Neural progenitor cell (in vitro differentiated cells): ENCODE measurements around the gene SMC4. TPM values are rescaled to one million over a fixed set of nuclear protein-coding genes. Genes with fewer than 3 reads are reported as not detected.

ENCODE experiments used
- DNase-seq: peaks from one replicate; pipeline ENCODE4 v3.0.0-alpha.2; 2016; ENCODE audit warnings: low spot score
- H2AFZ ChIP-seq: fragments of 200-600 bp; sonication (generic); replicated peaks from 2 replicates; pipeline ENCODE4 v1.6.1; 2016; ENCODE audit warnings: antibody characterized with exemption
- H3F3A ChIP-seq: fragments of 200-600 bp; sonication (generic); 2 replicates; pipeline ENCODE4 v1.6.1; 2016; ENCODE audit warnings: antibody characterized with exemption, low read depth
- H3K27ac ChIP-seq: fragments of 200-600 bp; sonication (generic); 2 replicates; pipeline ENCODE4 v1.5.1; 2016; ENCODE audit warnings: mild to moderate bottlenecking
- H3K27me3 ChIP-seq: fragments of 200-600 bp; sonication (generic); 2 replicates; pipeline ENCODE4 v1.6.1; 2016; ENCODE audit warnings: mild to moderate bottlenecking, moderate library complexity
- H3K36me3 ChIP-seq: fragments of 200-600 bp; sonication (generic); 2 replicates; pipeline ENCODE4 v1.5.1; 2016
- H3K4me1 ChIP-seq: fragments of 200-600 bp; sonication (generic); 2 replicates; pipeline ENCODE4 v1.6.1; 2016; ENCODE audit warnings: mixed run types
- H3K4me2 ChIP-seq: fragments of 200-600 bp; sonication (generic); 2 replicates; pipeline ENCODE4 v1.6.1; 2016
- H3K4me3 ChIP-seq: fragments of 200-600 bp; sonication (generic); 2 replicates; pipeline ENCODE4 v1.5.1; 2016
- H3K79me2 ChIP-seq: fragments of 200-600 bp; sonication (generic); 2 replicates; pipeline ENCODE4 v1.6.1; 2016; ENCODE audit warnings: low read depth
- H3K9ac ChIP-seq: fragments of 200-600 bp; sonication (generic); 2 replicates; pipeline ENCODE4 v1.6.1; 2016
- H3K9me3 ChIP-seq: fragments of 200-600 bp; sonication (generic); 2 replicates; pipeline ENCODE4 v1.5.1; 2016; ENCODE audit warnings: low read depth
- H4K20me1 ChIP-seq: fragments of 200-600 bp; sonication (generic); 2 replicates; pipeline ENCODE4 v1.6.1; 2016; ENCODE audit warnings: low read depth
- H3K27ac Mint-ChIP-seq: 3 replicates; pipeline ENCODE4 v1.8.0; 2021; ENCODE audit warnings: mixed read lengths
- H3K27me3 Mint-ChIP-seq: 2 replicates; pipeline ENCODE4 v1.8.0; 2022; ENCODE audit warnings: low read depth, mild to moderate bottlenecking, inconsistent platforms, moderate library complexity, mixed read lengths; ENCODE audit not compliant: insufficient read depth
- H3K36me3 Mint-ChIP-seq: 3 replicates; pipeline ENCODE4 v1.8.0; 2021; ENCODE audit warnings: mixed read lengths
- H3K4me1 Mint-ChIP-seq: 3 replicates; pipeline ENCODE4 v1.8.0; 2021; ENCODE audit warnings: mixed read lengths
- H3K4me3 Mint-ChIP-seq: 3 replicates; pipeline ENCODE4 v1.8.0; 2021; ENCODE audit warnings: mild to moderate bottlenecking, moderate library complexity, mixed read lengths
- H3K9me3 Mint-ChIP-seq: 3 replicates; pipeline ENCODE4 v1.8.0; 2020; ENCODE audit warnings: mixed read lengths
- CTCF ChIP-seq: fragments of 200-600 bp; sonication (generic); IDR thresholded peaks from 2 replicates; pipeline ENCODE4 v1.5.1; 2017; ENCODE audit warnings: antibody characterized with exemption, mild to moderate bottlenecking
- EZH2 ChIP-seq: fragments of 200-600 bp; sonication (generic); IDR thresholded peaks from 2 replicates; pipeline ENCODE4 v1.6.1; 2017; ENCODE audit warnings: antibody characterized with exemption, mild to moderate bottlenecking, moderate library complexity
- EZH2phosphoT487 ChIP-seq: fragments of 200-600 bp; sonication (generic); IDR thresholded peaks from 2 replicates; pipeline ENCODE4 v1.6.1; 2017; ENCODE audit warnings: antibody characterized with exemption
- total RNA-seq: library from RNA; depleted of rRNA; stranded (reverse); fragments of >200 nt; gene quantifications from 2 replicates; pipeline ENCODE4 v1.2.3, GENCODE V29; 2015; ENCODE audit warnings: low replicate concordance

Gene SMC4
- total RNA-seq, 1 donor from 2014 or later: 382 TPM

GRCh38 chr3:160455846-160456245 is 56.4 kb downstream of the SMC4 start:
- H3K4me1 ChIP-seq: no peaks in the 10 kb centered on the region
- no peak overlapping the region for H3K9ac ChIP-seq
- Mint-ChIP-seq H3K36me3 (no peaks in the 10 kb centered on the region), H3K27me3 (no peaks in the 10 kb centered on the region), H3K4me1 (no peaks in the 10 kb centered on the region), H3K9me3 (peaks cover 5% of the 10 kb centered on the region), H3K4me3 (no peak overlapping the region), H3K27ac (no peak overlapping the region)
- H3K27me3 ChIP-seq: no peaks in the 10 kb centered on the region
- DNase-seq: no peak
- H3K79me2 ChIP-seq: peaks cover 3% of the 10 kb centered on the region
- no peak overlapping the region for H3K27ac ChIP-seq
- H3F3A ChIP-seq: no peaks in the 10 kb centered on the region
- H2AFZ ChIP-seq: no peak overlapping the region
- H4K20me1 ChIP-seq: no peaks in the 10 kb centered on the region
- H3K4me3 ChIP-seq: no peak overlapping the region
- TF ChIP-seq CTCF: no peak
- TF ChIP-seq EZH2phosphoT487: no peak
- TF ChIP-seq EZH2: no peak
- H3K9me3 ChIP-seq: no peaks in the 10 kb centered on the region
- no peak overlapping the region for H3K4me2 ChIP-seq
- H3K36me3 ChIP-seq: no peaks in the 10 kb centered on the region

GRCh38 chr3:160458151-160458550 is 58.7 kb downstream of the SMC4 start:
- Histone ChIP-seq H3K27me3 (no peaks in the 10 kb centered on the region), H2AFZ (no peak overlapping the region), H3K9me3 (no peaks in the 10 kb centered on the region), H3K79me2 (no peaks in the 10 kb centered on the region), H3K9ac (no peak overlapping the region), H3F3A (no peaks in the 10 kb centered on the region), H3K4me2 (no peak overlapping the region), H3K4me3 (no peak overlapping the region), H3K36me3 (no peaks in the 10 kb centered on the region), H4K20me1 (no peaks in the 10 kb centered on the region), H3K4me1 (peaks cover 4% of the 10 kb centered on the region), H3K27ac (no peak overlapping the region)
- no peaks in the 10 kb centered on the region for H3K27me3 Mint-ChIP-seq
- no peak for TF ChIP-seq CTCF
- TF ChIP-seq EZH2phosphoT487: no peak
- TF ChIP-seq EZH2: no peak
- H3K4me3 Mint-ChIP-seq: no peak overlapping the region
- no peak overlapping the region for H3K27ac Mint-ChIP-seq
- peaks cover 5% of the 10 kb centered on the region for H3K9me3 Mint-ChIP-seq
- H3K4me1 Mint-ChIP-seq: peaks cover 3% of the 10 kb centered on the region
- H3K36me3 Mint-ChIP-seq: no peaks in the 10 kb centered on the region
- DNase-seq: peak; percentile 44

- H3K4me1 ChIP-seq: peaks cover 5% of the 10 kb centered on the region
- H3K4me1 Mint-ChIP-seq: peaks cover 3% of the 10 kb centered on the region
- H3K36me3 ChIP-seq: no peaks in the 10 kb centered on the region
- H3K27ac ChIP-seq: no peak overlapping the region
- no peak for TF ChIP-seq EZH2
- TF ChIP-seq CTCF: no peak
- TF ChIP-seq EZH2phosphoT487: no peak
- H3K27me3 ChIP-seq: no peaks in the 10 kb centered on the region
- H3K36me3 Mint-ChIP-seq: no peaks in the 10 kb centered on the region
- no peaks in the 10 kb centered on the region for H3K9me3 ChIP-seq
- no peak overlapping the region for H2AFZ ChIP-seq
- H3K79me2 ChIP-seq: no peaks in the 10 kb centered on the region
- no peak overlapping the region for H3K9ac ChIP-seq
- no peaks in the 10 kb centered on the region for H4K20me1 ChIP-seq
- no peaks in the 10 kb centered on the region for H3F3A ChIP-seq
- no peaks in the 10 kb centered on the region for H3K27me3 Mint-ChIP-seq
- H3K4me2 ChIP-seq: no peak overlapping the region
- no peak overlapping the region for H3K4me3 Mint-ChIP-seq
- H3K27ac Mint-ChIP-seq: peak overlapping the region; percentile 64
- H3K4me3 ChIP-seq: no peak overlapping the region
- peaks cover 5% of the 10 kb centered on the region for H3K9me3 Mint-ChIP-seq
- no peak for DNase-seq
These were observed 60.1 kb downstream of the SMC4 start for GRCh38 chr3:160459450-160459970.
